Keratinocyte (primary cell): ENCODE results near the gene ACOT9. TPM values are rescaled to one million over a fixed set of nuclear protein-coding genes. Genes with fewer than 3 reads are reported as not detected.
"Not testable (repeated sequence)": the region's sequence is repeated elsewhere in the genome, so short reads cannot be mapped to it uniquely, and the experiment has no call there.

ENCODE experiments used
- DNase-seq: peaks from one replicate; pipeline ENCODE4 v3.0.0-alpha.2; 2011; ENCODE audit warnings: low read depth, missing footprints, low spot score
- FAIRE-seq: peaks from 2 replicates; lab custom pipeline; 2011; peaks lifted over from hg19 to GRCh38; lab: Jason Lieb, UNC
- H2AFZ ChIP-seq: 2 replicates; pipeline ENCODE4 v1.6.0; 2012; ENCODE audit warnings: low read length, control low read depth, inconsistent platforms; ENCODE audit not compliant: control insufficient read depth
- H3K27ac ChIP-seq: 2 replicates; pipeline ENCODE4 v1.5.1; 2011; ENCODE audit warnings: low read length; ENCODE audit not compliant: control insufficient read depth, insufficient read depth
- H3K27me3 ChIP-seq: 3 replicates; pipeline ENCODE4 v1.6.0; 2011; ENCODE audit warnings: low read length; ENCODE audit not compliant: control insufficient read depth, insufficient read depth; ENCODE audit errors: extremely low read depth
- H3K36me3 ChIP-seq, 2 experiments: 2 replicates in 1 of 2; 3 replicates in 1 of 2; pipeline ENCODE4 v1.5.1; 2011; ENCODE audit warnings: low read length in 2 of 2, mild to moderate bottlenecking in 1 of 2; ENCODE audit not compliant: control insufficient read depth in 2 of 2, insufficient read depth in 2 of 2; ENCODE audit errors: extremely low read depth in 1 of 2
- H3K4me1 ChIP-seq: 3 replicates; pipeline ENCODE4 v1.5.1; 2011; ENCODE audit warnings: low read length; ENCODE audit not compliant: control insufficient read depth, insufficient read depth; ENCODE audit errors: extremely low read depth
- H3K4me2 ChIP-seq: 3 replicates; pipeline ENCODE4 v1.6.0; 2011; ENCODE audit warnings: low read depth, low read length; ENCODE audit not compliant: control insufficient read depth, insufficient read depth; ENCODE audit errors: extremely low read depth
- H3K4me3 ChIP-seq, 3 experiments: fragments of 200-600 bp in 1 of 3; sonication (generic) in 1 of 3; 2 replicates in 2 of 3; 3 replicates in 1 of 3; pipeline ENCODE4 v1.5.1; 2011 to 2016; ENCODE audit warnings: low read length in 3 of 3, mild to moderate bottlenecking in 3 of 3, control low read depth in 2 of 3, inconsistent platforms in 1 of 3, low read depth in 1 of 3, mixed read lengths in 1 of 3, mixed run types in 1 of 3, moderate library complexity in 1 of 3; ENCODE audit not compliant: control insufficient read depth in 2 of 3, insufficient read depth in 2 of 3; ENCODE audit errors: extremely low read depth in 1 of 3
- H3K79me2 ChIP-seq: 2 replicates; pipeline ENCODE4 v1.6.0; 2012; ENCODE audit warnings: low read length; ENCODE audit not compliant: control insufficient read depth, insufficient read depth
- H3K9ac ChIP-seq: 3 replicates; pipeline ENCODE4 v1.6.0; 2011; ENCODE audit warnings: low read length; ENCODE audit not compliant: control insufficient read depth, insufficient read depth; ENCODE audit errors: extremely low read depth
- H3K9me1 ChIP-seq: 3 replicates; pipeline ENCODE4 v1.6.0; 2011; ENCODE audit warnings: low read length; ENCODE audit not compliant: control insufficient read depth, insufficient read depth; ENCODE audit errors: extremely low read depth
- H3K9me3 ChIP-seq: 2 replicates; pipeline ENCODE4 v1.5.1; 2012; ENCODE audit warnings: low read depth, low read length; ENCODE audit not compliant: control insufficient read depth
- H4K20me1 ChIP-seq: 3 replicates; pipeline ENCODE4 v1.6.0; 2011; ENCODE audit warnings: low read length; ENCODE audit not compliant: control insufficient read depth, insufficient read depth; ENCODE audit errors: extremely low read depth
- CTCF ChIP-seq, 3 experiments: IDR thresholded peaks in 1 of 3; conservative IDR thresholded peaks in 1 of 3; optimal IDR thresholded peaks in 1 of 3; 2 replicates in 2 of 3; 3 replicates in 1 of 3; pipeline versions ENCODE3 to v1.5.1; 2011; ENCODE audit warnings: low read length in 3 of 3, mild to moderate bottlenecking in 3 of 3, moderate library complexity in 2 of 3, control low read depth in 1 of 3, inconsistent platforms in 1 of 3; ENCODE audit not compliant: insufficient read depth in 2 of 3; ENCODE audit errors: extremely low read depth in 1 of 3
- EZH2 ChIP-seq: IDR thresholded peaks from one replicate; pipeline ENCODE4 v1.6.1; 2012; ENCODE audit warnings: inconsistent platforms, mild to moderate bottlenecking, low read length, moderate library complexity
- dilution Hi-C: fragments of 300-500 bp; cut with MboI; formaldehyde crosslinking; loops from one replicate; pipeline ENCODE4 v1.7.0; 2020; ENCODE audit warnings: low sequenced_read_pairs; ENCODE audit not compliant: extremely low pct_ligation_motif_present
- polyA plus RNA-seq, 5 experiments: library from polyadenylated mRNA; depleted of rRNA in 3 of 5; stranded (reverse) in 3 of 5; stranded (forward) in 1 of 5; unstranded in 1 of 5; fragments of >200 nt; gene quantifications; 1 replicate in 1 of 5; 2 replicates in 3 of 5; 3 replicates in 1 of 5; pipeline versions ENCODE4 v1.2.1 to v1.2.3, GENCODE V29; 2011 to 2012; ENCODE audit warnings: missing spikeins in 2 of 5, low read depth in 1 of 5, low replicate concordance in 1 of 5

Gene ACOT9
- polyA plus RNA-seq, 1 donor (not counting 4 experiments of a cell fraction or from before 2014, with no cell fraction given) = 91.9 TPM

- FAIRE-seq = no peak
- DNase-seq = no peak
- H4K20me1 ChIP-seq = no peaks in the 10 kb centered on the region
- H3K4me1 ChIP-seq = peaks cover 6% of the 10 kb centered on the region
- H3K79me2 ChIP-seq = no peaks in the 10 kb centered on the region
- no peak overlapping the region for H2AFZ ChIP-seq
- H3K4me3 ChIP-seq = no peak overlapping the region
- no peaks in the 10 kb centered on the region for H3K9me1 ChIP-seq
- H3K27me3 ChIP-seq = no peaks in the 10 kb centered on the region
- no peak overlapping the region for H3K4me2 ChIP-seq
- H3K36me3 ChIP-seq = no peaks in the 10 kb centered on the region
- dilution Hi-C loops = no loop called here
- TF ChIP-seq EZH2 (no peak), CTCF (optimal IDR thresholded peaks at IDR 0.05 in 1 of 3, IDR thresholded peaks at IDR 0.05 in 1 of 3, conservative IDR thresholded peaks at IDR 0.05 in 1 of 3; ENCODE audit: extremely low read depth in 1 of 3, insufficient read depth in 2 of 3, low read length in 3 of 3) (no peak)
- H3K9me3 ChIP-seq = no peaks in the 10 kb centered on the region
- H3K9ac ChIP-seq = no peak overlapping the region
- H3K27ac ChIP-seq = no peak overlapping the region
These were observed 82.3 kb downstream of the ACOT9 start for GRCh38 chrX:23660766-23661132.

GRCh38 chrX:23660083-23660765 lies 82.9 kb downstream of the ACOT9 start:
- H3K9me1 ChIP-seq, H3K9me3 ChIP-seq, FAIRE-seq, dilution Hi-C loops, H3K27ac ChIP-seq, H3K4me3 ChIP-seq, H3K4me1 ChIP-seq, H4K20me1 ChIP-seq, H3K36me3 ChIP-seq, H3K27me3 ChIP-seq, DNase-seq, H3K4me2 ChIP-seq, H2AFZ ChIP-seq, H3K79me2 ChIP-seq, H3K9ac ChIP-seq: not testable (repeated sequence)

GRCh38 chrX:23659339-23659738 lies 83.7 kb downstream of the ACOT9 start:
- no peaks in the 10 kb centered on the region for H4K20me1 ChIP-seq
- no peak overlapping the region for H3K4me3 ChIP-seq
- H3K4me1 ChIP-seq = peaks cover 6% of the 10 kb centered on the region
- H3K36me3 ChIP-seq = no peaks in the 10 kb centered on the region
- no peaks in the 10 kb centered on the region for H3K9me1 ChIP-seq
- no peak overlapping the region for H3K4me2 ChIP-seq
- no peak for FAIRE-seq
- dilution Hi-C loops = no loop called here
- H3K27ac ChIP-seq = no peak overlapping the region
- no peaks in the 10 kb centered on the region for H3K79me2 ChIP-seq
- H2AFZ ChIP-seq = no peak overlapping the region
- H3K9me3 ChIP-seq = no peaks in the 10 kb centered on the region
- DNase-seq = no peak
- no peaks in the 10 kb centered on the region for H3K27me3 ChIP-seq
- H3K9ac ChIP-seq = no peak overlapping the region
- TF ChIP-seq CTCF (optimal IDR thresholded peaks at IDR 0.05 in 1 of 3, IDR thresholded peaks at IDR 0.05 in 1 of 3, conservative IDR thresholded peaks at IDR 0.05 in 1 of 3; ENCODE audit: extremely low read depth in 1 of 3, insufficient read depth in 2 of 3, low read length in 3 of 3) (no peak), EZH2 (no peak)
